SK-N-SH treated with all-trans-retinoic acid at 6 μM for 48 hours (cell line): ENCODE results near the gene BMF.
"Not testable (repeated sequence)": the region's sequence is repeated elsewhere in the genome, so short reads cannot be mapped to it uniquely, and the experiment has no call there.

ENCODE experiments used
- ATAC-seq: fragments of 200-7000 bp; cut with Tn5 transposase; 3 replicates; pipeline ENCODE4 v1.9.1; 2020; ENCODE audit warnings: mild to moderate bottlenecking, moderate library complexity
- ARNTL ChIP-seq: fragments of 450-650 bp; formaldehyde crosslinking; IDR thresholded peaks from 2 replicates; pipeline ENCODE4 v1.5.0; 2020; ENCODE audit warnings: low read depth, mild to moderate bottlenecking, moderate library complexity, borderline replicate concordance
- BACH2 ChIP-seq: fragments of 250-450 bp; sonication (Bioruptor Pico); IDR thresholded peaks from 2 replicates; pipeline ENCODE4 v1.9.0; 2021; ENCODE audit warnings: mild to moderate bottlenecking, borderline replicate concordance
- CREB5 ChIP-seq: fragments of 250-450 bp; sonication (Bioruptor Pico); IDR thresholded peaks from 2 replicates; pipeline ENCODE4 v1.5.1; 2020; ENCODE audit warnings: low read depth, mild to moderate bottlenecking, moderate library complexity
- CSDC2 ChIP-seq: fragments of 250-450 bp; sonication (Bioruptor Pico); IDR thresholded peaks from 2 replicates; pipeline ENCODE4 v1.5.0; 2020; ENCODE audit warnings: mild to moderate bottlenecking, moderate library complexity
- ESRRG ChIP-seq: fragments of 250-450 bp; sonication (Bioruptor Pico); IDR thresholded peaks from 2 replicates; pipeline ENCODE4 v1.6.1; 2021; ENCODE audit warnings: mild to moderate bottlenecking
- GLIS3 ChIP-seq: fragments of 250-450 bp; sonication (Bioruptor Pico); IDR thresholded peaks from 2 replicates; pipeline ENCODE4 v1.5.0; 2020; ENCODE audit warnings: mild to moderate bottlenecking, moderate library complexity
- ISL1 ChIP-seq: fragments of 250-450 bp; sonication (Bioruptor Pico); IDR thresholded peaks from 2 replicates; pipeline ENCODE4 v2.1.2; 2022; ENCODE audit warnings: mild to moderate bottlenecking, moderate library complexity
- OSR1 ChIP-seq: fragments of 250-450 bp; sonication (Bioruptor Pico); IDR thresholded peaks from 2 replicates; pipeline ENCODE4 v1.8.0; 2022; ENCODE audit warnings: moderate library complexity, mild to moderate bottlenecking, inconsistent platforms
- PATZ1 ChIP-seq: fragments of 250-450 bp; sonication (Bioruptor Pico); IDR thresholded peaks from 2 replicates; pipeline ENCODE4 v1.8.0; 2020; ENCODE audit warnings: mild to moderate bottlenecking, moderate library complexity, borderline replicate concordance
- RARB ChIP-seq: fragments of 250-450 bp; sonication (Bioruptor Pico); IDR thresholded peaks from 2 replicates; pipeline ENCODE4 v1.8.0; 2021; ENCODE audit warnings: mild to moderate bottlenecking, moderate library complexity
- SNAI2 ChIP-seq: fragments of 250-450 bp; sonication (Bioruptor Pico); IDR thresholded peaks from 2 replicates; pipeline ENCODE4 v1.5.0; 2020; ENCODE audit warnings: mild to moderate bottlenecking, moderate library complexity
- TOX ChIP-seq: fragments of 250-450 bp; sonication (Bioruptor Pico); IDR thresholded peaks from 2 replicates; pipeline ENCODE4 v1.8.0; 2021; ENCODE audit warnings: mild to moderate bottlenecking, moderate library complexity, borderline replicate concordance
- TSHZ2 ChIP-seq: fragments of 250-450 bp; sonication (Bioruptor Pico); IDR thresholded peaks from 2 replicates; pipeline ENCODE4 v1.5.0; 2020; ENCODE audit warnings: mild to moderate bottlenecking, moderate library complexity
- ZC3H10 ChIP-seq: fragments of 250-450 bp; sonication (Bioruptor Pico); IDR thresholded peaks from 2 replicates; pipeline ENCODE4 v1.5.1; 2021; ENCODE audit warnings: mild to moderate bottlenecking, moderate library complexity
- ZFP3 ChIP-seq: fragments of 250-450 bp; sonication (Bioruptor Pico); IDR thresholded peaks from 2 replicates; pipeline ENCODE4 v1.5.0; 2020; ENCODE audit warnings: mild to moderate bottlenecking, moderate library complexity
- ZFP30 ChIP-seq: fragments of 450-650 bp; formaldehyde crosslinking; IDR thresholded peaks from 2 replicates; pipeline ENCODE4 v1.5.0; 2022; ENCODE audit warnings: mild to moderate bottlenecking, moderate library complexity
- ZNF70 ChIP-seq: fragments of 450-650 bp; formaldehyde crosslinking; IDR thresholded peaks from 2 replicates; pipeline ENCODE4 v1.5.0; 2020; ENCODE audit warnings: mild to moderate bottlenecking, moderate library complexity
- ZNF8 ChIP-seq: fragments of 450-650 bp; formaldehyde crosslinking; IDR thresholded peaks from 2 replicates; pipeline ENCODE4 v1.5.0; 2020; ENCODE audit warnings: mild to moderate bottlenecking, moderate library complexity
- TF ChIP-seq, protein P1 (sequence below): fragments of 250-450 bp; sonication (Bioruptor Pico); IDR thresholded peaks from 2 replicates; pipeline ENCODE4 v1.5.1; 2021; ENCODE audit warnings: mild to moderate bottlenecking, moderate library complexity
- TF ChIP-seq, protein P2 (sequence below): fragments of 250-450 bp; sonication (Bioruptor Pico); IDR thresholded peaks from 2 replicates; pipeline ENCODE4 v1.8.0; 2021; ENCODE audit warnings: low read depth, mild to moderate bottlenecking, moderate library complexity, borderline replicate concordance

BMF gene

DNA sequence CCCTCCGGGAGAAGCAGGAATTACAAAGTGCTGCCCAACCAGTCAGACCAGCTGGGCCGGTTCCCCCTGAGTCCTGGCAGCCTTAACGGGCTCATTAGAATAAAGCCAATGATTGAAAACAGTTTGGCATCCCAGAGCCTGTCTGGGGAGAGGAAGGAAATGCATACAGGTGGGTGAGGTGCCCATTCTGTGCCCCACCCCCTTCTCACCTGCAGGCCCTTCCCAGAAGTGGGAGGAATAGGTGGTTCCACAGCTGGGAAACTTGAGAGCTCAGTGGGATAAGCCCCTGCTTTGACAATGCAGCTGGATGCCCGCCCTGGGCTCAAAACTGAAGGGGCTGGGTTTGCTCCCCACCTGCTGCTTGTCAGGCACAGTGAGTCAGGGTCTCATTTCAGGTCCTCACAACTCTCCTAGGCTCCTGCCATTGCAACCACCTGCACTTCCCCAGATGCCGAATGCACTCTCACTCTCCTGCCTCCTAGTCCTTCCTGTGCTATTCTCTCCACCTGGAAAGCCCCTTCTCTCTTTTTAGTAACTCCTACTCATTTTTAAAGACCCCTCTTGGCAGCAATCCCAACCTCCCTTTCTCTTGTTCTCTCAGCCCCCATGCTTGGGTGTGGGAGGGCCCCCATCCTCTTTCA is 46.7 kb upstream of the BMF start (continued):
- TF ChIP-seq, protein P1, sequence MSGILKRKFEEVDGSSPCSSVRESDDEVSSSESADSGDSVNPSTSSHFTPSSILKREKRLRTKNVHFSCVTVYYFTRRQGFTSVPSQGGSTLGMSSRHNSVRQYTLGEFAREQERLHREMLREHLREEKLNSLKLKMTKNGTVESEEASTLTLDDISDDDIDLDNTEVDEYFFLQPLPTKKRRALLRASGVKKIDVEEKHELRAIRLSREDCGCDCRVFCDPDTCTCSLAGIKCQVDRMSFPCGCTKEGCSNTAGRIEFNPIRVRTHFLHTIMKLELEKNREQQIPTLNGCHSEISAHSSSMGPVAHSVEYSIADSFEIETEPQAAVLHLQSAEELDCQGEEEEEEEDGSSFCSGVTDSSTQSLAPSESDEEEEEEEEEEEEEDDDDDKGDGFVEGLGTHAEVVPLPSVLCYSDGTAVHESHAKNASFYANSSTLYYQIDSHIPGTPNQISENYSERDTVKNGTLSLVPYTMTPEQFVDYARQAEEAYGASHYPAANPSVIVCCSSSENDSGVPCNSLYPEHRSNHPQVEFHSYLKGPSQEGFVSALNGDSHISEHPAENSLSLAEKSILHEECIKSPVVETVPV (CRISPR knock-in tag), result no peak
- TF ChIP-seq ZFP30 (CRISPR knock-in tag) (no peak), ZFP3 (CRISPR knock-in tag) (no peak), BACH2 (CRISPR knock-in tag) (no peak)
- TF ChIP-seq, all 23 proteins: peak for 0

DNA sequence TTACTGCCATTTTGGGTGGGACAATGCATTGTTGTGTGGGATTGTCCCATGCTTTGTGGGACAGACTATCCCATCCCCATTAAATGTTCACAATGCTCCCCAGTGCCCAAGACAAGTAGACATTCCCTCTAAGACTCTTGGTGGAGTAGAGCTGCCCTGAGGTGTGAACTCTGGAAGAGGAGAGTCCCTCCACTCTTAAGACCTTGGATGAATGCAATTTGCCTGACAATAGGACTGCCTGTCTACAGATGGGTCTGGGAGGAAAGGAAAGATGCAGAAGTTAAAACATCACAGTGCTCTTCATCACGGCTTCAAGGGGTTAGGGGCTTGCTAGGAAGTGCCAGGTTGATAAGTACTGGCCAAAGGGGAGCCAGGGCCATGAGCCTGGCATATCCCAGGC is 46.1 kb upstream of the BMF start:
- ATAC-seq, result not testable (repeated sequence)

DNA sequence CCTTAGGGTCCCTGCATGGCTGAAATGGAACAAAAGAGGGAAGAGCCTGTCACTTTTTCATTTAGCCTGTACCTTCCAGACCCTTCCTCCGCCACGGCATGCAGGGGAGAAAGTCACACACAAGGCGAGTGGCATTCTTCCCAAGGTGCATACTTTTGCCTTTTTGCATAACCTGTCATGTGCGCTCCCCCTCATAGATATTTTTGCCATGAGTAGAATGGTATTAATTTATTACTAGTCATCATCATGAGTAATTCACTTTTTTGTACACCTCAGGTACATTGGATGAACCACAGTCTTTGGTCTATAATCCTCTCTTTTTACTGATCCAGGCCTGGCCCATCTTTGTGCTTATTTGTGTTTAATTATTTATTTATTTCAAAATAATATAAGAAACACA is 43.3 kb upstream of the BMF start:
- no peak for TF ChIP-seq ARNTL (CRISPR knock-in tag)
- TF ChIP-seq ZC3H10 (CRISPR knock-in tag), result no peak
- no peak for TF ChIP-seq ISL1 (CRISPR knock-in tag)
- TF ChIP-seq TOX, result no peak
- TF ChIP-seq ESRRG, result no peak
- no peak for TF ChIP-seq RARB (CRISPR knock-in tag)
- no peak for TF ChIP-seq ZNF70
- no peak for TF ChIP-seq SNAI2
- TF ChIP-seq OSR1 (CRISPR knock-in tag), result no peak
- TF ChIP-seq ZNF8 (CRISPR knock-in tag), result no peak
- TF ChIP-seq, protein P2, sequence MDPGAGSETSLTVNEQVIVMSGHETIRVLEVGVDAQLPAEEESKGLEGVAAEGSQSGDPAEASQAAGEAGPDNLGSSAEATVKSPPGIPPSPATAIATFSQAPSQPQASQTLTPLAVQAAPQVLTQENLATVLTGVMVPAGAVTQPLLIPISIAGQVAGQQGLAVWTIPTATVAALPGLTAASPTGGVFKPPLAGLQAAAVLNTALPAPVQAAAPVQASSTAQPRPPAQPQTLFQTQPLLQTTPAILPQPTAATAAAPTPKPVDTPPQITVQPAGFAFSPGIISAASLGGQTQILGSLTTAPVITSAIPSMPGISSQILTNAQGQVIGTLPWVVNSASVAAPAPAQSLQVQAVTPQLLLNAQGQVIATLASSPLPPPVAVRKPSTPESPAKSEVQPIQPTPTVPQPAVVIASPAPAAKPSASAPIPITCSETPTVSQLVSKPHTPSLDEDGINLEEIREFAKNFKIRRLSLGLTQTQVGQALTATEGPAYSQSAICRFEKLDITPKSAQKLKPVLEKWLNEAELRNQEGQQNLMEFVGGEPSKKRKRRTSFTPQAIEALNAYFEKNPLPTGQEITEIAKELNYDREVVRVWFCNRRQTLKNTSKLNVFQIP (CRISPR knock-in tag), result no peak
- no peak for TF ChIP-seq GLIS3 (CRISPR knock-in tag)
- TF ChIP-seq, protein P1 (CRISPR knock-in tag), result no peak
- no peak for TF ChIP-seq BACH2 (CRISPR knock-in tag)
- no peak for TF ChIP-seq CSDC2
- no peak for TF ChIP-seq PATZ1 (CRISPR knock-in tag)
- TF ChIP-seq TSHZ2, result no peak
- TF ChIP-seq CREB5 (CRISPR knock-in tag), result no peak
- no peak for ATAC-seq
